HG03460 (cell line): ENCODE results near the gene LMF1.
"Not testable (repeated sequence)": the region's sequence is repeated elsewhere in the genome, so short reads cannot be mapped to it uniquely, and the experiment has no call there.

Experiments
- ATAC-seq: cut with Tn5 transposase; IDR thresholded peaks from one replicate; pipeline ENCODE4 v1.9.1; 2021; ENCODE audit not compliant: unreplicated experiment

The LMF1 gene

DNA sequence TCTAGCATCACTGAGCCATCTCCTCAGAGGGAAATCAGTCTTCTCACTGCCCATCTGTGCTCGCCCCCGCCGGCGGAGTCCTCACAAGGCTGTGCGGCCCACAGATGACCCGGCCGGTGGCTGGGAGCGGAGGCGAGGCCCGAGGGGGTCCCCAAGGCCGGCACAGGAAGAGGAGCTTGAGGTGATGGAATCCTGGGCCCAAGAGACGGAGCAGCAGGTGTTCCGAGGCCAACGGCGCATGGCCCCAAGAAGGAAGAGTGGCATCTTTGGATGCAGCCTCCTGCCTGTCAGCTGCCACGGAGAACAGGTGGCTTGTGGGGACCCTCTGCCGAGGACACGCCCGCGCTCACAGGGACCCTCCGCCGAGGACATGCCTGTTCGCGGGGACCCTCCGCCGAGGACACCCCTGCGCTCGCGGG is 97.5 kb downstream of the LMF1 start:
- no peak for ATAC-seq

- no peak for ATAC-seq
Measured at GRCh38 chr16:872436-873242, 98.1 kb downstream of the LMF1 start.

DNA sequence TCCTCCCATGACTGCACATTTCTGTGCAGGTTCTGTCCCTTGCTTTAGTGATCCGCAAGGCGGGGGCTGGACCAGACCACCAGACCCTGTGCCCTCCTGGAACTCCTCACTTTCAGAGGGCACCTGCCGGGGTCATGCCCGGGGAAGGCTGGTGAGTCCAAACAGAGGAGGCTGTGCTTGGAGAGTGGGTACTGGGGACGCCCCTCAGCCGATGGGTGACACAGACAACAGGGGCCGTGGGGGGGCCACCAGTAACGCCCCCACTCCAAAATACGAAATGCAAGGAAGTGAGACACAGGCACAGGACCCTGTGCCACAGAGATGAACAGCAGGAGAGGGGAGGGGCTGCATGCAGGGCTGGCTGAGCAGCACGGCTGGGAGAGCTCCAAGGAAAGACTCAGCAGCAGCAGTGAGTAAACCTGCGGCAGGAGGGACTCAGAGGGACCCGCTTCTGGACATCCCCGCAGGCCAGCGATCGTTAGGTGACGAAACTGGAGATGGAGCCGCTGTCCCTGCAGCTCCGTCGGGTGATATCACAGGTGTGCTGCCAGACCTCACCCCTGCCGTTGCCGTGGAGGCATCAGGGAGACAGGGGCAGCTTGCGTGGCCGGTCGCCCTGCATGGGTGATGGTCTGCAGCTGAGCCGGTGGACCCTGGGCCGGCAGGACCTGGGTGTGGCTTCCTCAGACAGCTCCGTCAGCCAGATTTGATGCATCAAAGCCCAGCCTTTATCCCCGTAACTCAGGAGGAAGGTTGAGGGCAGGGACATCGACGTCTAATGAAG is 99.0 kb downstream of the LMF1 start:
- ATAC-seq: no peak

DNA sequence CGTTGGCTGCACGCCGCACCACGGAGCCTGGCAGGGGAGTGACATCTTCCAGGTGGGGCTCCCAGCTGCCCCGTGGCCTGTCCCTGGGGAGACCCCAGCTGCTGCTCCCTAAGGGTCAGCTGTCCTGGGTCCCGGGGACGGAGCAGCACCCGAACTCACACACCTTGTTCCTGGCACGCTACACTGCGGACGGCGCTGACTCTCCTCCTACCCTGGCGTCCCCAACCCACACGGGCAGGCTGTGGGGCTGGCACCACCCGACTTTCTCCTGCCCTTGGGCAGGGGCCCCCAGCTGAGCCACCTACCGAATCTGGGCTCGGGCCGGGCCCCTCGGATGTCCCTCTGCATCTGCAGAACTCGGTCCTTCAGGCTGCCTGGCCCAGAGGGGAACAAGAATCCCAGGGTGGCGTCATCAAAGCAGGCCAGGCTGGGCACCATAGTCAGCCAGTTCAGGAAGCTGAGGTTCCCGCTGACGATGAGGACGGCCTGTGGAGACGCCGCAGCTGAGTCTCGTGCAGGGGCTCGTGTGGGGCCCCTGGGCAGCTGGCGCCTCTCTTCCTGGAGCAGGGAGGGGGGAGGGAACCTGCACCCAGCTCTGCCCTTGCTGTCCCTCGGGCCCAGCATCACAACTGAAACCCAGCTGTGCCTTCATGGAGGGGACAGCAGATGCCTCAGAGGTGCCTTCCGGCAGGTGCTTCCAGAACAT is 99.8 kb downstream of the LMF1 start:
- ATAC-seq: no peak

DNA sequence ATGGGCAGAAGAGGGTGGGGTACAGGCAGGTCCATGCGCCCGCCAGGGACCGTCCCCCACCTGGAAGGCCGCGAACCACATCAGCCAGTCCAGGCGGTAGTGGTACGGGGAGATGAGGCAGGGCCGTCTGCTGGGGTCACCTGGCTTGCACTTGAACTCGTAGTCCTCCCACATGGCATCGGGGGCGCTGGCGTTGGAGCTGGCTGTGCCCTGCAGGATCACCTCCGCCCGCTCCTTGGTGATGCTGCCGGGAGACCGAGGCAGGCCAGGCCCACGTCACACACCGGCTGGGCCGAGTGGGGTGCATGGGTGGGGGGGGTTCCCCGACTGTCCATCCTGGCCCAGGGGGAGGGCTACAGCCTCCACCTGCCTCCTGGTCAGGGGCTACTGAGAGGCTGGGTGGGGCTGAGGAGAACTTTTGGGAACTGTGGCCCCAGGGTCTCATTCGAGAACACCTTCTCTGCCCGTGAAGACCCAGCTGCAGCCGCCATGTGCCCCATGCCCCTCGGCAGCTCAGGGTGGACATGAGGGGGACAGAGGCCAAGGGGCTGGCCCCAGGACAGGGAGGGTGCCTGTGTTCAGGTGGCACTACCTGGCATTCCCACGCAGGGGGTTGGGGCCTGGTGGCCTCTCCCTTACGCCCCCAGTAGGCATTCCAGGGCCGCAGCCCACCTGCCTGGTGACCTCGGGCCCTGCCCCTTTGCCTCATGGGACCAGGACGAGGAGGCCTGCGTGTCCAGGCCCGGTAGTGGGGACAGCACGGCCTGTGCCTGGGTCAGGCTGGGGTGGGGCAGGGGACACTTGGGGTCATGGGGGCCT is 100.8 kb downstream of the LMF1 start:
- ATAC-seq: no peak

DNA sequence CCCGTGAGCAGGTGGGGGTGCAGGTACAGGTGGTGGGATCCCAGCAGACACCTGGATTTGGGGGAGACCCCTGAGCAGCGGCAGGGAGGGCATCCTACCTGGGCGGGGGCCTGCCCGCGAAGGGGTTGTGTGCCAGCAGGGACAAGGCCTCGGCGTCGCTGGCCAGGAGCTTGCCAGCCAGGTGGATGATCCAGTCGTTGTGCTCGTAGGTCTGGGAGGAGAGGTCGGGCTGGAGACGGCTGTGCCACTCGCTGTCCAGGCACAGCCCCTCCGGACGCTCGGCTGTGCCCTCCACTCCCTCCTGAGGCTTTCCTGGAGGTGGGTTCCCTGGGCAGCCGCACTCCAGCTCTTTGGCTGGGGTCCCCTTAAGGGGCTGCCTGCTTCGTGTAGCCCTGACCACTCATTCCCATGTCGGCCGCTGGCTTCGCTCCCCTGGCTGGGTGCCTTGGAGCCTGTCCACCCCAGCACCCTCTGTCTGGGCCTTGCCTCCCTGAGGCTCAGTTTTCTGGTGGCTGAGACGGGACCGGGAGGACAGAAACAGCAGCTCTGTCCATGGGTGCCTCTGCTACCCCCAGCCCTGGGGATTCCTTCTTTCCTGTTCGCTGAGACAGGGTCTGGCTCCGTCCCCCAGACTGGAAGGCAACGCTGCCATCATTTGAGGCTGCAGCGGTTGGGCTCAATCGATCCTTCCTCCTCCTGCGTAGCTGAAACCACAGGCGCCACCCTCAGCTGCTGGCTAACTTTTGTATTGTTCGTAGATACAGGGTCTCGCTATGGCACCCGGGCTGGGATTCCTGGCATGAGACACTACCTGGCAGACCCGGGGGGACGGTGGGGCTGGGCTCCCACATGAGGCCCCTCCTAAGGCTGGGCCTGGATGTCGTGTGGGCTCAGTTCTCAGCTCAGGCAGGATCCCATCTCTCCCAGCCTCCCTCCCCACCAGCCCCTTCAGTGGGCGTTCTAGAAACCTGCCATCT is 101.7 kb downstream of the LMF1 start:
- no peak for ATAC-seq

DNA sequence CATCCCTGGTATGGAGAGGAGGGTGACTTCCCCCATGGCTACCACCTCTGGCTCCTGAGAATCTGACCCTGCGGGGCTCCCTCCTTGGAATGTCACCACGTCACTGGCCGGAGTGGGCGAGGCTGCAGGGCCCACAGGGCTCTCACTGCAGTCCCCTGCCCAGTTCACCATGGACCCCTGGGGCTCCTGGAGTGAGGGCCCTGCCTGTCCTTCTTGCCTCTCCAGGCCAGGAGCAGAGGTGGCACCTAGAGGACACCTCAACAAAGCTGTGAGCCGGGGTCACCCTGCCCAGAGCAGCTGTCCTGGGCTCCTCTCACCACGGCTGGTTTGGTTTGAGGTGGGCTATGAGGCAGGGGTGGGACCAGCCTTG is 102.4 kb downstream of the LMF1 start:
- no peak for ATAC-seq

- ATAC-seq: no peak
Measured at GRCh38 chr16:867421-868385, 103.1 kb downstream of the LMF1 start.

DNA sequence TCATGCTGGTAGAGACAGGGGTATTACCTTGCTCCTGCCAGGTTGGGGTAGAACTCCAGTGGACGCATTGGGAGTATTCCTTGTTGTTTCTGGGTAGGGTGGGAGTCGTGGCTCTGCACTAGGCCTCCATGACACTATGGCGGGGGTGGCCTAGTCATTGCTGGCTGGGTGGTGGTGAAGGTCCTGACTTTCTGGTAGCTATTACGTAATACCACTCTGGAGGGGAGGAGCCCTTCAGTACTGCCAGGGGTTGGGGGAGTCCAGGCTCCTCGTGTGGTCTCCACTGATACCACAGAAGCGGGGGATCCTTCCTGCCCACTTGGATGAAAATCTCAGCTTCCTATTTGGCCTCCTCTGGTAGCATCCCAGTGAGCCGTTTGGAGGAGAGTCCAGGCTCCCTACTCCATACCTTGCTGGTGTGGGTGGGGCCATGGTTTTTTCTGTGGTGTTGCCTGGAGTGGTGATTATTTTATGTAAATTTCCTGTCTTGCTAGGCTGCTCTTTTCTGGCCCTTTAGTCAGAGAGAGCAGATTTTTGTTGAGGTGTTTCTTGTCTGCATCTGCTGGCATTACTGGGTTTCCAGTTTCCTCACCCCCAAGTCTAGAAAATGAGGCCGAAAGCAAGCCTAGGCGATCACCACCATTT is 104.4 kb downstream of the LMF1 start:
- no peak for ATAC-seq

DNA sequence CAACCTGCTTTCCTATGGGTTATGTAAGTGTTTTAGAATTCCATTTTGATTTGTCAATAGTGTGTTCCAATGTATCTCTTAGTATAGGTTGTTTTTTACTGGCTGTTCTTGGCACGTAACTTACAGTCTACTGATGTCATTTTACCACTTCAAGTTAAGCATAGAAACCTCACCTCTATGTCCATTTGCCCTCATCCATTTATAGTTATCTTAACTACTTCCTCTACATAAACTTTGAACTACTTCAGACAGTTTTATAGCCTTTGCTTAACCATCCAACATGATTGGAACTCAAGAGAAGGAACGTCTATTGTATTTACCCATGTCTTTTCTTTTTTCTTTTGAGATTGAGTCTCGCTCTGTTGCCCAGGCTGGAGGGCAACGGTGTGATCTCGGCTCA is 105.8 kb downstream of the LMF1 start:
- ATAC-seq: no peak

DNA sequence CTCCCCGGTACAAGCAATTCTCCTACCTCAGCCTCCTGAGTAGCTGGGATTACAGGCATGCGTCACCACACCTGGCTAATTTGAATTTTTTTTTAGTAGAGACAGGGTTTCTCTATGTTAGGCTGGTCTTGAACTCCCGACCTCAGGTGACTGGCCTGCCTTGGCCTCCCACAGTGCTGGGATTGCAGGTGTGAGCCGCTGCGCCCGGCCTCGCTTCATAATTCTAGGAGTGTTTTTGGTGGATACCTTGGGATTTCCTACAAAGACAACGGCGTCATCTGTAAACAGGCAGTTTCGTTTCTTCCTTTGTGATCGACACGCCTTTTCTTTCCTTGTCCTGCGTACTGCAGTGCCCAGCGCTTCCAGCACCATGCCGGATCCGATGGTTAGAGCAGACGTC is 109.3 kb downstream of the LMF1 start:
- ATAC-seq: no peak

DNA sequence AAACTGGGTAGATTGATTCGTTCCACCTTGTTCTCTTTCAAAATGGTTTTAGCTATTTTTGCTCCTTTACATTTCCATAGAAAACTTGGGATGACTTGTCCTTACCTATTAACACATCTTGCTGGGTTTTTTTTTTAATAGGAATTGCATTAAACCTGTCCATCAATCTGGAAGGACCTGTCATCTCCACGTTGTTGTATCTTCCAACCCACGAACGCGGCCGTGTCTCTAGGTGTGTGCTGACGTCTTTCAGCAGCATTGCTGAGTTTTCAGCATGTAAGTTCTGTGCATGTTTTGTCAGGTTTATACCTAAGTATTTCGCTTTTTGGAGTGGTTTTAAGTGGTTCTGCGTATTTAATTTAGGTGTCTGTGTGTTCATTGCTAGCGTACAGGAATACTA is 109.9 kb downstream of the LMF1 start:
- ATAC-seq: no peak

GRCh38 chr16:858971-859370 is 111.8 kb downstream of the LMF1 start:
- ATAC-seq: not testable (repeated sequence)

GRCh38 chr16:858441-858840 is 112.3 kb downstream of the LMF1 start:
- not testable (repeated sequence) for ATAC-seq

DNA sequence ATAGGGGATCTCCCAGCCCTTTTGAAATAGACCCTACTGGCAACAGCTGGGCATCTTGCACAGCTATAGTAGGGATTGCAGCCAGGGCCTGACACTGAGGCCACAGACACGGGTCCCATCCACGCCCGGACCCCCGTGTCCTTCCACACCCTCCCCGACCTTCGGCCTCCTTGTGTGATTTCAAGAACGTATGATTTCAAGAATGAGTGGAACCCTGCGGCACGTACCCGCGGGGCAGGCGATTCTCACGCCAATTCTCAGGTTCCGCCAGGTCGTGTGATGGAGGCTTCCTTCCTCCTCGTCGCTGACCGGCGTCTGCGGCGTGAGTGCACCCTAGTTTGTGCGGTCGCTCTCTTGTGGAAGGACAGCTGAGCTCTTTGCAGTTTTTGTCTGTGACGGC is 114.0 kb downstream of the LMF1 start:
- no peak for ATAC-seq

DNA sequence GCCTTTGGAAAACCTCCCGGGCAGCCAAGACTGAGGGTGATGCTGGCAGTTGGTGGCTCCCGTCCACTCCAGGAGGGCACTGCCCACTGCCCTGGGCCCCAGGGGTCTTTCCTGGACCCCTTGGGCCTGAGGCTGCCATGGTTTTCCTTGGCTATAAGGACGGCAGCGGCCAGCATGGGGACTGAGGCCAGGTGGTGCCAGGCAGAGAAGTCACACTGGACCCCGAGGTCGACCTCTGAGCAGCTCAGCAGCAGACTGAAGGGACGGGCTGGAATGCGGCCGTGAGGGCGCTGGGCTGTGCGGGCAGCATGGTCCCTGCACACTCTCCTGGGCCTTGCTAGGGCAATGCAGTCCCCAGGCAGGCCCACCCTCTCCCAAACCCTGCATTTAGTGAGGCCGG is 114.7 kb downstream of the LMF1 start:
- ATAC-seq: no peak

- ATAC-seq: no peak
Measured at GRCh38 chr16:855471-855870, 115.3 kb downstream of the LMF1 start.

GRCh38 chr16:854808-855410 is 115.9 kb downstream of the LMF1 start:
- no peak for ATAC-seq
